Loucy (cell line): ENCODE results near the gene ACACB.

ENCODE experiments used
- EZH2phosphoT487 ChIP-seq: fragments of 200-600 bp; IDR thresholded peaks from 2 replicates; pipeline ENCODE4 v1.6.1; 2018; ENCODE audit warnings: antibody characterized with exemption, mild to moderate bottlenecking, moderate library complexity, borderline replicate concordance
- TF ChIP-seq, protein P1 (sequence below): fragments of 200-600 bp; sonication (generic); conservative IDR thresholded peaks from 2 replicates; pipeline ENCODE4 v1.5.1; 2014; ENCODE audit warnings: mild to moderate bottlenecking, antibody characterized with exemption, low read length

DNA sequence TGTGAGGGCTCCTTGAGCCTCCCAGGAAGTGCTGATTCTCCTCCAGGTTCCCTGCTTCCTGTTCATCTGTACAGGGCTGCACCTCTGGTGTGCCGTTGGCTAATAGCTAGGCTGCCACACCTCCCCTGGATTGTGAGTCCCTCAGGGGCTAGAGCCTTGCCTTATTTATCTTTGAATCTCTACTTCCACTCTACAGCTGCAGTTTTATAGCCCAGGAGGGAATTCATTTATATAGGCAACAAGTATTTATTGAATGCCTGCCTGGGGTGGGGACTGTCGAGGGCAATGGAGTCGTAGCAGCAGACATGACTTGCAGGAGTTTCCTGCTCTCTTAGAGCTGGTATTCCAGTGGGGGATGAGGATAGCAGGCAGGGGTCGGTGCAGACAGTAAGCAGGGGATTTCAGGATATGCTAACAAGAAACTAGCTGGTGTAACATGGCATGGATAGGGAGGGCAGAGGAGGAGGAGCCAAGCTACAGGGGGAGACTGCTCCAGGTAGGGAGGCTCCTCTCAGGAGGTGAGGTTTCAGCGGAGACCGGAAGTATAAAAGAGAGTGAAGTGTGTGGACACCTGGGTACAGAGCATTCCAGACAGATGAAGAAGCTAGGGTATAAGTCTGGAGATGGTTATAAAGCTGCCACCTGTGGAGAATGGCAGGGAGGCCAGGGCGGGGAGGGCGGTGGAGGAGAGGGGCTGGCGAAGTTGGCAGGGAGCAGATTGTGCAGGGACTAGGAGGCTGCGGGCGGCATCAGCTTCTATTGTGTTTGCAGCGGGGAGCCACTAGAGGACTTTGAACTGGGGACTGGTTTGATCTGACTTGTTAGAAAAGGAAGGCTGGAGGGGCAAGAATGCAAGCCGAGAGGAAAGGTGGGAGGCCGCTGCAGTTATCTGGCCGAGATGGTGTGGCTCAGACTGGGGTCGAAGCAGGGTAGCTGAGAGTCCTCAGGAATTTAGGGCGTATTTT is 46.8 kb upstream of the ACACB start:
- TF ChIP-seq, protein P1, sequence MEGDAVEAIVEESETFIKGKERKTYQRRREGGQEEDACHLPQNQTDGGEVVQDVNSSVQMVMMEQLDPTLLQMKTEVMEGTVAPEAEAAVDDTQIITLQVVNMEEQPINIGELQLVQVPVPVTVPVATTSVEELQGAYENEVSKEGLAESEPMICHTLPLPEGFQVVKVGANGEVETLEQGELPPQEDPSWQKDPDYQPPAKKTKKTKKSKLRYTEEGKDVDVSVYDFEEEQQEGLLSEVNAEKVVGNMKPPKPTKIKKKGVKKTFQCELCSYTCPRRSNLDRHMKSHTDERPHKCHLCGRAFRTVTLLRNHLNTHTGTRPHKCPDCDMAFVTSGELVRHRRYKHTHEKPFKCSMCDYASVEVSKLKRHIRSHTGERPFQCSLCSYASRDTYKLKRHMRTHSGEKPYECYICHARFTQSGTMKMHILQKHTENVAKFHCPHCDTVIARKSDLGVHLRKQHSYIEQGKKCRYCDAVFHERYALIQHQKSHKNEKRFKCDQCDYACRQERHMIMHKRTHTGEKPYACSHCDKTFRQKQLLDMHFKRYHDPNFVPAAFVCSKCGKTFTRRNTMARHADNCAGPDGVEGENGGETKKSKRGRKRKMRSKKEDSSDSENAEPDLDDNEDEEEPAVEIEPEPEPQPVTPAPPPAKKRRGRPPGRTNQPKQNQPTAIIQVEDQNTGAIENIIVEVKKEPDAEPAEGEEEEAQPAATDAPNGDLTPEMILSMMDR = no peak
- TF ChIP-seq EZH2phosphoT487 = no peak
